ENCODE results near the gene PYGM.
A peak's percentile ranks its signal among the peaks of the same experiment; 100 is the strongest.

PYGM gene

DNA sequence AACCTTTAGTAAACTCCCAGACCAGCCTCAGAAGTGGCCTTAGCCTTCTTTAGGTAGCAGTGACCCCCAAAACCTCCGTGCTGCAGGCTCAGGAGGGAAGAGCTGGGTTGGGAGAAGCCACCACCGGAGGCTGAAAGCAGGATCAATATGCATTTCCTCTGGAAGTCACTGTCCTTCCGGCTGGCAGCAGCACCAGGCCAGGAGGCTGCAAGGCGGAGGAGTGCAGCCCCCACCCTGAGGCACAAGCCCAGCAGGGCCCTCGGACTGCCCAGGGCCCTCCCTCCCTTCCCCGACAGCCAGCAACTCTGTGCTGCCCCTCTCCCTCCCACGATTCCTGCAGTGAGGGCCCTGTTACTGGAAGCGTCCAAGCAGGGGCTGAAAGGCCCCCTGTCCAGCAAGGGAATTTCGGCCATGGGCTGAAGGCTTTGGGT is 33.5 kb downstream of the PYGM start:
- no peak for DNase-seq (ENCODE audit: low read depth in 1 of 2, low spot score in 1 of 2)
- in situ Hi-C loops (cut with HindIII; ENCODE audit: low pct_unique_long_range_greater_than_20kb, low sequenced_read_pairs), result no loop called here
- TF ChIP-seq JUND (IDR thresholded peaks at IDR 0.05; ENCODE audit: low read depth), result no peak

DNA sequence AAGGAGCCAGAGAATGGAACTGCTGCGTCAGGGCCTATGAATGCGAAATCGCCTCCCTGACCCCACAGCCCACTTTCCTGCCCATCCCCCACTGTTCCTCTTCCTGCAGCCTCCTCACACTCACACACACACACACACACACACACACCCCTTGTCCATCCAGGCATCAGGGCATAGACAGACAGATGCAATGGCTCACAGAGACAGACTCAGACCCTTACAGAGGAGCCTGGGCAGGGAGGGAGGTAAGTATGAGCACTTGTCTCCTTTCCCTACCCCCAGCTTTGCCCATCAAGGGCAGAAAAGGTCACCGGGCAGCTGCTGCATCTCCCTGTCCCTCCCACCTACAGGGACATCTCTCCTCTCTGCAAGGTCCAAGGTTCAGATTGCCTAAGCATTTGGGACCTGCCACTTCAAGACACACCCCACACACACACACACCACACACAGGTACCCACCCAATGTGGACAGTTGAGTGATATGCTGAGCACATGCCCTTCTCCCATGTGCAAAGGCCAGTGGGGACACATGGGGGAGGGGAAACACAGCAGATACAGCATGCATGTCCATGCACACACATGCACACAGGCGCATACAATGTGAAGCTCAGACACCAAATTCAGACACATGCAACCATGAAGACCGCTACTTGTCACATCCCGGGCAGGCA is 34.8 kb downstream of the PYGM start:
- no peak for DNase-seq (ENCODE audit: low read depth in 1 of 2, low spot score in 1 of 2)
- in situ Hi-C loops (cut with HindIII; ENCODE audit: low pct_unique_long_range_greater_than_20kb, low sequenced_read_pairs), result no loop called here
- TF ChIP-seq JUND (IDR thresholded peaks at IDR 0.05; ENCODE audit: low read depth), result no peak

DNA sequence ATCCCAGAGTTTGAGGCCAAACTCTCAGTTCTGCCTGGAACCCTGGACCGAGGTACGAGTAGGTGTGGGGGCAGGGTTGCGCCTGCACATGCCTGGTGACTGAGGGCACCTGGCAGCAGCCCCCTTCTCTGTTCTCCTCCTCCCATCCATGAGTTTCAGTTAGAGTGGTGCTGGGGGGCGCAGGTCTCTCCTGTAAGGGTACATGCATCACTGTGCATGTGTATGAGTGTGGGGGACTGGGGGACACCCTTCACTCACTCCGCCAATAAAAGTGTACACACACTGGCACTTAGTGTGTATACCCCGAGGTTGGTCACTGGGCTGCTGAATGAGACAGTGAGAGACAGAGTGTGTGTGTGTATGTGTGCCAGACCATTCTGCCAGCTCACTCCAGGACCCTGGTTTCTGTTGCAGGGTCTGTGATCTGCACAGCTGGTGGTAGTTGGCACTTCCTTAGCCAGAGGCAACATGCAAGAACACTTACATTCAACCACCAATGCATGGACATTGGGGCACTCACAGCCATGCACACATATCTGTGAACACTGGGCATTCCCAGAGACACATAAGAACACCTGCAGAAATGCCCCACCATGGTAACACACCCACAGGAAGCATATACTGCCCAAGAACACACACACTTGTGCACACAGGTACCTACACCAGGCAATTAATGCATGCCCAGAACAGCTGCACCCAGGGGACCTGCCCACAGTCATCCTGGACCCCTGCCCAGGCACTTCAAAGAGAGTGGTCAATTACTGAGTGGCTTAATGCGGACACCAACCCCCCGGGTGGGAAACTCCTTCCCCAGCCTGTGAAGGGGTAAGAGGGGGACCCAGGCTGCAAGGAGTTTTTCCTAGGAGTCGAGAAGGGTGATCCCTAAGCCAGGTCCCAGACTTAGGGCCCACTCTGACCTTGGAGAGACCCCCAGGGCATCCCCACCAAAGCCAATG is 35.6 kb downstream of the PYGM start:
- TF ChIP-seq JUND (IDR thresholded peaks at IDR 0.05; ENCODE audit: low read depth), result no peak
- no peak for DNase-seq (ENCODE audit: low read depth in 1 of 2, low spot score in 1 of 2)
- in situ Hi-C loops (cut with HindIII; ENCODE audit: low pct_unique_long_range_greater_than_20kb, low sequenced_read_pairs), result no loop called here

DNA sequence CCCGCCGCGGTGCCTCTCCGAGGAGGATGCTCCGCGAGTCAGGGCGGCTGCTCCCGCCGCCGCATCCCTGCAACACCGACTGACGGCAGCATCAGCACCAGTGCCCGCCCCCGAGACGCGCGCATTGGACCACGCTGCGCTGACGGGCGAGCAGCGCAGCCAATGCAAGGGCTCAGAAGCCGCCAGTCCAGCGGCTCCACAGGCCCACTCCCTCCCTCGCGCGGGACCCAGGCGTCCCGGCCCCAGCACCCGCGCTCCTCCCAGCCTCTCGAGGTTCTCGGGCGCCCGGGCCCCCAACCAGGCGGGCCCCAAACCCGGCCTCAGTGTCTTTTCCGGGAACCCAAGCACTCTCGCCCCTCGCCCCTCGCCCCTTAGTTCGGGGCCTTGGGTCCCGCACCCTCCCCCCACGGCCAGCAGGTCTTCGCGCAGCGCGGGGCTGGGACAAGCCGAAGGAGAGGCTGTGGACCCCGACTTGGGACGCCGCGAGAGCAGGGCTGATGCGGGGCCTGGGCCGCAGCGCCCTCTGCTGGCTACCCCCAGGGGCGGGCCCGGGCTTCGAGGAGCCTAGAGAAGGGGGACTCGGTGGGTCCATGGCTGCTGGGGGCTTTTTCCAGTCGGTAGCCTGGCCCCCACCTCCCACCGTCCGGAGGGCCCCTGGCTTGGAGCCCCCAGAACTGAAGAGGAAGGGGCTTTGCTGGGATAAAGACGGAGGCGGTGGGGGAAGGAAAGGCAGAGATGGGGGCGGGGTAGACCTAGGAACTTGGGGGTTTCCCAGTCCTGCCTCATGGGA is 36.5 kb downstream of the PYGM start, which contains the start of gene NRXN2:
NRXN2 (minus strand) TSS at position 81 of the 790 bp plus-strand sequence. CDS start 9,498 bp downstream, outside the sequence.
- DNase-seq (ENCODE audit: low read depth in 1 of 2, low spot score in 1 of 2), result peak; percentile 95 to 100
- in situ Hi-C loops (cut with HindIII; ENCODE audit: low pct_unique_long_range_greater_than_20kb, low sequenced_read_pairs), result no loop called here
- TF ChIP-seq JUND (IDR thresholded peaks at IDR 0.05; ENCODE audit: low read depth), result no peak

DNA sequence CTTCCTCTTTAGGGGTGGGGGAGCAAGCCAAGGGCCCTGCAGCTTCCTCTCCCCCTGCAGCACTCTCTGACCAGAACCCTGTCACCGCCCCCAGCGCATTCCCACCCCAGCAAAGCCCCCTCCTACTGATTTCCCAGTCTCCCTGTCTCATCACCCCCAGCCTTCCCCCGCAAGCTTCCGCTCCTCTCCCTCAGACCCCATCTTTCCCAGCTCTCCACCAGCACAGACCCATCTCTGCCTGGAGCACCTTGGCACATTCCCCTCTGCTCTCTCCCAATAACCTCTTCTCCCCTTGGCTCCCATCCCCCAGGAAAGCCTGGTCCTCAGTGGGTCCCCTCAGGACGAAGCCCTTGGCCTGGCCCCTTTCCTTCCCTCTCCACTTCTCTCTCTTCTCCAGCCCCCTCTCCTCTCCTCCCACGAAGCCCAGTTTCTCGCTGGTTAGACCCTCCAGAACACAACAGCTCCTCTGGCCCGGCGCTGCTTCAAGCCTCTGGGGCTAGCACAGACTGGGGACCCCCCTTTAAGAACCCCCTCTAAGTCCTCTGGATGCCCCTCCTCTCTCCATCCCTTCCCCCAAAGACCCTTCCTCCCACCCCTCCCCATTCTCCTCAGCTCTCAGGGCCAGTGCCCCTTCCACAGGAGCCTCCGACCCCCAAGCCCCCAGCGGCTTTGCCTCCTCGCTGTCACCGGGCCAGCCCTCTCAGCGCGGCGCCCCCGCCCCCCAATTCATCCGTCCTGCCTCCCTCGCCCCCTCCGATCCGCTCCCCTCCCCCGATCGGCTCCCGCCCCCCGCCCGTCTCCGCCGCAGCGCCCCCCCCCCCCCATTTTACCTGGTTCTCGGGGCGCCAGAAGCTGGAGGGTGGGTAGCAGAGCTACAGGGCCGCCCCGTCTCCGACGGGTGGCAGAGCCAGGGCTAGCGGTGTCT is 37.4 kb downstream of the PYGM start:
- in situ Hi-C loops (cut with HindIII; ENCODE audit: low pct_unique_long_range_greater_than_20kb, low sequenced_read_pairs), result no loop called here
- no peak for DNase-seq (ENCODE audit: low read depth in 1 of 2, low spot score in 1 of 2)
- TF ChIP-seq JUND (IDR thresholded peaks at IDR 0.05; ENCODE audit: low read depth), result no peak

DNA sequence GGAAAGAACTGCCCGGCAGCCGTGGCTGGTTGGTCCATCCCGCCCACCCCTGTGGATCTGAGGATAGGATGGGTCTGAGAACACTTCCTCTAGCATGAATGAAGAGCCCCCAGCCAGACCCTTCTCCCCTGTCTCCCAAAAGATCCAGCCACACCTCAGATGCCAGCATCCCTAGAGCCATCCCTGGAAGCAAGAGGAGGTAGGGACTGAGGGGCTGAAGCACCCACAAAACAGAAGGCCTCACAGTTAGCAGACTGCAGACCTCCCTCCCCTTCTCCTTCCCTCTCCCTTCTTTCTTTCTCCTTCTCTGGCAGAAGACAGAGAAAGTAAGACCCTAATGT is 38.4 kb downstream of the PYGM start:
- in situ Hi-C loops (cut with HindIII; ENCODE audit: low pct_unique_long_range_greater_than_20kb, low sequenced_read_pairs), result no loop called here
- no peak for TF ChIP-seq JUND (IDR thresholded peaks at IDR 0.05; ENCODE audit: low read depth)
- DNase-seq (ENCODE audit: low read depth in 1 of 2, low spot score in 1 of 2), result no peak

DNA sequence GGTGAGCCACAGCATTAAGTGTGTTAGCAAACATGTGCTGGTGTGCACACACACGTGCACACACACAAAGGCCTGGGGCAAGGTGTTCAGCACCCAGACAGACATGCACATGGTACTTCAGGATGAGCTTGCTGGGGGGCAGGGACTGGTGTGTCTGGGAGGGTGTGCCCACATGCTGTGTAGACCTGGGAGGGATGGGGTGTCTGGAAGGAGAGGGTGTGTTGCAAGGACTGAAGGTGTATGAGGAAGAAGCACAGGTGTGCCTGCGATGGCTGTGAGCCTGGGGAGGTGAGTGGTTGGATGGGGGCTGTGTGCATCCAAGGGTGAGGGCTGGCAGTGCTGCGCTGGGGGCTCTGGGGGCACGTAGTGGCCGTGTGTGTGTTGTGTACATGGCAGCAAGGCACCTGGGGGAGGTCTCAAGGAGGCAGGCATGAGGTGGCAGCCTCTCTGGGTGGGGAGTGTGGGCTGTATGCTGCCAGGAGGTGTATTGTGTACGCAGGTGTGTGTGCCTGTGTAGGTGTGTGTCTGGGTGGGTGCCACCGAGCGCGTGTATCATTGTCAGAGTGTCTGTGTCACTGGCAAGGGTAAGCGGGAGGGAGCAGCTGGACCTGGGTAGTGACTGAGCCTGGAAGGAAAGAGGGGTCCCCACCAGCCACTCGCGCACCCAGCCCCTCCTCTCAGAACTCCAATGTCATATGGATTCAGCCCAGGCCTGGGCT is 39.0 kb downstream of the PYGM start:
- no peak for TF ChIP-seq JUND (IDR thresholded peaks at IDR 0.05; ENCODE audit: low read depth)

DNA sequence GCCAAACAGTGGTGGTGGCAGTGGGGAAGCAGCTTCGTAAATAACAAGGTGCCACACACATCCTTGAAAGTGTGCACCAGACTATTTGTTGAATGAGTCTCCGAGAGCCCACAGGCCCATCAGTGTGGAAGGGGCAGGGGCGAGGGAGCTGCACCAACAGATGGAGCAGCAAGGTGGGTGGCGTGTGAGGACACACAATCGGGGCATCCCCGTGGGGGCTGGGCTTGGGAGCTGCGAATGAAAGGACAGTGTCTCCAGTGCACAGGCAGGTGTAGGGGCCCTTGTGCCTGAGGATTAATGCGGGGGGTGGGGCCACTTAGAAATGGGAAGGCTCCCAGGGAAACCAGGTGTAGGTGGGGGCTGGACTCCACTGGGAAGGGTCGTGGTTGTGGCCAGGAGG is 39.6 kb downstream of the PYGM start:
- TF ChIP-seq JUND (IDR thresholded peaks at IDR 0.05; ENCODE audit: low read depth), result no peak
- in situ Hi-C loops (cut with HindIII; ENCODE audit: low pct_unique_long_range_greater_than_20kb, low sequenced_read_pairs), result no loop called here
- DNase-seq (ENCODE audit: low read depth in 1 of 2, low spot score in 1 of 2), result no peak

More for the DNA sequence above, 39.0 kb downstream of the PYGM start:
- DNase-seq (ENCODE audit: low read depth in 1 of 2, low spot score in 1 of 2), result no peak
- in situ Hi-C loops (cut with HindIII; ENCODE audit: low pct_unique_long_range_greater_than_20kb, low sequenced_read_pairs), result no loop called here

DNA sequence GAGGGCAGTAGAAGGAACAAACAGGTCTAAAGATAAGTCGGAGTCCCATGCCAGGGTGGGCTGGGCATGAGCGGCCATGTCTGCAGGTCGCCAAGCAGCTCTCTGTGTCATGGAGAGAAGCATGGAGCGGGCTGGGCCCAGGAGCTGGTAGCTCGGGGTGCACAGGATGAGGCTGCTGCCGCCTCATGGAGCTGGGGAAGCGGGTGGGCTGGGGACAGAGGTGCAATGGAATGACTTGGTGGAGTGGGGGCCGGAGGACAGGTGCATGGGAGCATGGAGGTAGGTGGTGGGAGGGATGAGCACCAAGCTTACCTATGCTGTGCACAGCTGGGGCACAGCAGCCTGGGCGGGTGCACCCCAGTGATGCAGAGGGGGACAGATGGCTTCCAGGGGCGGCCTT is 40.4 kb downstream of the PYGM start:
- in situ Hi-C loops (cut with HindIII; ENCODE audit: low pct_unique_long_range_greater_than_20kb, low sequenced_read_pairs), result no loop called here
- no peak for TF ChIP-seq JUND (IDR thresholded peaks at IDR 0.05; ENCODE audit: low read depth)
- DNase-seq (ENCODE audit: low read depth in 1 of 2, low spot score in 1 of 2), result no peak

DNA sequence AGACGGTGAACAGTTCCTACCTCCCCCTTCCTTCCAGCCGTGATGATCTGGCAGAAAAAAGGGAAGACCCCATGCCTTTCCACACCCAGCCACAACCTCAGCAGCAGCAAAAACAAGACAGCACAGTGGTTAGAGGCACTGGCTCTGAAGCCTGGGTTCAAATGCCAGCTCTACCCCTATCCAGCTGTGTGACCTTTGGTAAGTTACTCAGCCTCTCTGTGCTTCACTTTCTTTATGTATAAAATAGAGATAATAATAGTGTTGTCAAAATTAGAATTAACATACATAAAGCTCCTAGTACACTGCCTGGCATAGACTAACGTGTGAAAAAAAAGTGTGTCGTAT is 41.0 kb downstream of the PYGM start:
- DNase-seq (ENCODE audit: low read depth in 1 of 2, low spot score in 1 of 2), result no peak
- TF ChIP-seq JUND (IDR thresholded peaks at IDR 0.05; ENCODE audit: low read depth), result no peak
- in situ Hi-C loops (cut with HindIII; ENCODE audit: low pct_unique_long_range_greater_than_20kb, low sequenced_read_pairs), result no loop called here

DNA sequence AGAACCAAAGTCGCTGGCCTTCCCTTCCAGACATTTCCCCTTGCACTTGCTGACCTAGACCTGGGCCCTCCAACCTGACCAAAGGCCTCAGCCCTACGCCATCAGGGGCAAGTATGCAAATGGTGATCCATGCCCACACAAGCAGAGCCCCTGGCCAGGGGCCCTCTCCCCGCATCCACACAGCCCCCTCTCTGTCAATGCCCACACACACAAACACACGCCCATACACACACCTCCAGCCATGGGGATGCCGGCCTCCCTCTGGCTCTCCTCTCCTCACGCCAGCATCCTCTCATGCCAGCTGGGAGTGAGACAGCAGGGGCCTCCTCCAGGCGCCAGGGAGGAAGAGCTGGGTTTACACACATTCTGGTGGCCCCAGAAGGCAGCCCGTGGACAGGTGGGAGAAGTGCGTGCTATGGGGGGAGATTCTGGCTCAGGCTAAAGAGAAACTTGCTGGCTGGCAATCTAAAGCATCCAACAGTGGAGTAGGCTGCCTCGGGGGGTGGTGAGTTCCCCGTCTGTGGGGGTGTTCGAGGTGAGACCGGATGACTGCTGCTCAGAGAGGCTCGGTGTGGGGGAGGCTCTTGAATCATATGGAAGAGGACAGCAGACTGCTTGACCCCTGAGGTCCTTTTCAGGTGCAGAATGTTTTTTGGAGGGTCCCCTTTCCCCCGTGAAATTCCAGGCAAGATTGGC is 41.5 kb downstream of the PYGM start:
- DNase-seq (ENCODE audit: low read depth in 1 of 2, low spot score in 1 of 2), result no peak
- no peak for TF ChIP-seq JUND (IDR thresholded peaks at IDR 0.05; ENCODE audit: low read depth)
- in situ Hi-C loops (cut with HindIII; ENCODE audit: low pct_unique_long_range_greater_than_20kb, low sequenced_read_pairs), result no loop called here
